ENCODE results near the gene GBP1.
"Not testable (repeated sequence)": the region's sequence is repeated elsewhere in the genome, so short reads cannot be mapped to it uniquely, and the experiment has no call there.

GBP1 gene

GRCh38 chr1:89065079-89065868 is at the start of gene GBP1:
TSS of gene GBP1 (minus strand) at chr1:89065208. CDS start at chr1:89063234, 1,974 bp downstream.
- DNase-seq, result no peak

- no peak for DNase-seq
Measured at GRCh38 chr1:89114662-89115061, 49.7 kb upstream of the GBP1 start.

GRCh38 chr1:89112871-89113613 is 48.0 kb upstream of the GBP1 start:
- no peak for DNase-seq

DNA sequence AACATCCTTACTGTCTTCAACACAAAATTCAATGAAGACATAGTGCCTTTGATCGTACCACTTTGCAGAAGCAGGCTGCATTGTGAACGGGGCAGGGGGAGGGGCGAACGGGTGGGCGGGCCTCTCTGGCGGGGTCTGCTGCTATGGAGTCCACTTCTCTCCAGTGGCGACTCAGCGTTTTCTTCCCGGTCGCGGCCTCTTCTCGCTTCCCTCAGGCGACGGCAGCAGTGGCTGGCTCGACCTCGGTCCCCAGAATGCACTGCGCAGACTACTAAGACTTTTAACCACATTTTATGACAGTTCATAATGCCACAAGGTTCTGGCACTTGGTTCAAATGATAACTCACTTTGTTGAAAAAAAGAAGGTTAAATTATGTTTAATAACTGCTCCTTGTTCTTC is 39.7 kb upstream of the GBP1 start:
- no peak for DNase-seq

GRCh38 chr1:89104147-89104546 is 39.1 kb upstream of the GBP1 start:
- no peak for DNase-seq

GRCh38 chr1:89102021-89102420 is 37.0 kb upstream of the GBP1 start:
- DNase-seq, result no peak

DNA sequence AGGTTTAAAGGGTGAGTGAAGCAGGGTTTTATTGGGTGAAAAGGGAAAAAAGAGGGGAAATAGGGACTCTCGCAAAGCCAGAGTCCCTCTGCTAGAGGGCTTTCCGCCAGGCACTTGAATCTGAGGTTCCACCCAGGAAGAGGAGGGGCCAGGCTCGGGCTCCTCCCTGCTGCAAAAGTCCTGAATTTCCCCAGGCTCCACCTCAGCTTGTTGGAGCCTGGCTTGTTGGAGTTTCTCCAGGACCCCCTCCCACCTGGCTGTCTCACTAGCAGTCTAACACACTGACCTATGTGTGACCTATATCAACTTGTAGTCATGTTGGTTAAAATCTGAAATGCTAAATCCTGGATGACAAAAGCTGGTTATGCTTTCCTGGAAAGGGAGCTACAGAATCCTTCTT is 35.4 kb upstream of the GBP1 start:
- DNase-seq, result no peak

DNA sequence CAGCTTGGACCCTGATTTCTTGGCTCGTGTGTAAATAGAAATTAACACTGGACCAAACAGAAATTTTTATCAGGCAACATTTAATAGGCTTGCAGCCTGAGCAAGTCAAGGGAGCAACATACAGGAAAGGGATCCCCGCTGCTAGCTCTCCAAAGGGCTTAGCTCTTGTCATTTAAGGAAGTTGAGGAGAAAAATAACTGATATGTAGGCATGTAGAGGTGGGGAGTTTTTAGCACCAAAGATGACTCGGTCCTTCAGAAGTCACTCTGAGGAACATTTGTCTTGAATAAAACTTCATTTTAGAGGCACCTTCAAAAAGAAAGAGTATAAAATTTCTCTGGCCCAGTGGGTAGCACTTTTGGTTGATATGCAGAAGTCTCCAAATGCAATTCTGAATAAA is 33.8 kb upstream of the GBP1 start:
- DNase-seq, result no peak

DNA sequence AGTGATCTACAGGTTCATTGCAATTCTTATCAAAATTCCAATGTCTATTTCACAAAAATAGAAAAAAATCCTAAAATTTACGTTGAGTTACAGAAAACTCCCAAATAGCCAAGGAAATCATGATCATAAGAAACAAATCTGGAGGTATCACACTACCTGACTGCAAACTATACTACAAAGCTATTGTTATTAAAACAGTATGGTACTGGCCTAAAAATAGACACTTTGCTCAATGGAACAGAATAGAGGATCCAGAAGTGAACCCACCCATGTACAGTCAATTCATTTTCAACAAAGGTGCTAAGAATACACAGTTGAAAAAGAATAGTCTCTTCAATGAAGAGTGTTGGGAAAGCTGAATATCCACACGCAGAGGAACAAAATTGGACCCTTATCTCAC is 30.7 kb upstream of the GBP1 start:
- no peak for DNase-seq

- DNase-seq, result no peak
Measured at GRCh38 chr1:89089962-89090361, 25.0 kb upstream of the GBP1 start.

DNA sequence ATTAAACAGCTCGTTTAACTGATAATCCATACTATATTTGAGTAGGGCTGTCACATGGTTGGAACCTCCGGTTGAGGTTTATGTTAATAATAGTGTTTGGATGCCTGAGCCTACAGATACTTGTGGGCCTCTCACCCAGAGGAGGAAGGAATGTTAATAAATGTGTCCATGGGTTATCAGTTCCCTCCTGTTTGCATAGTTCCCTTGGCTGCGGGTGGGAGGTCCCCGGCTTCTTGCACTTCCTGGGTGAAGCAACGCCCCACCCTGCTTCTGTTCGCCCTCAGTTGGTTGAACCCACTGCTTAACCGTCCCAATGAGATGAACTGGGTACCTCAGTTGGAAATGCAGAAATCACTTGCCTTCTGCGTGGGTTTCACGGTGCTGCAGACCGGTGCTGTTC is 23.6 kb upstream of the GBP1 start:
- DNase-seq, result no peak

DNA sequence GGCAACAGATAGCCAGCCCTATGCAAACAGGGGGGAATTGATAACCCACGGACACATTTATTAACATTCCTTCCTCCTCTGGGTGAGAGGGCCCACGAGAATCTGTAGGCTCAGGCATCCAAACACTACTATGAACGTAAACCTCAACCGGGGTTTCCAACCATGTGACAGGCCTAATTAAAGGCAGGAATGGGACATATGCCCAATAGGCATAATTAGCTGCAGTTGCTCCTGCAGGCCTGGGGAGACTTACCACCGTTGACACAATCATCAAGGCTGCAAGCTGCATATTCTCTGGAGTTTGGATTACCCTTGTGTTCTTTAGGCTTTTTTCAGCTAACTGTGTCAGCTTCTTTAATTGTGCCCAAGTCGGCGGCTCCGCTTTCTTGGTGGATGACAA is 22.2 kb upstream of the GBP1 start:
- no peak for DNase-seq

DNA sequence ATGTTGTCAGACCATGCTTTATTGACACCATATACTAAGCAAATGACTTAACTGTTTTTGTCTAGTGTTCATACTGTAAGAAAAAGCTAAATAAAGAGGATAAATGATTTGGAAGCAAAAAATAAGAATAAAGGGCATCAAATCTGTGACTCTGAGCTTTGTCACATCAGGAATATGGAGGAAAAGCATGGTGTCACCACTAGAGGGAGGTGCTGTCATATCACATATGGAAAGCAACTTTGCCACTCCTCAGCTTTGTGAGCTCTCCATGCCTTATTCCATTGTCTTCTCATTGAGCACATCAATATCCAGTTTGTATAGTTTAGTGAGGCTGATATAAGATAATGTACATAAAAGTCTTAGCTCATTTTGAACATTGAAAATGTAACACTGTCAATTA is 20.8 kb upstream of the GBP1 start:
- DNase-seq, result peak; percentile 37

- DNase-seq, result no peak
Measured at GRCh38 chr1:89081005-89081404, 16.0 kb upstream of the GBP1 start.

DNA sequence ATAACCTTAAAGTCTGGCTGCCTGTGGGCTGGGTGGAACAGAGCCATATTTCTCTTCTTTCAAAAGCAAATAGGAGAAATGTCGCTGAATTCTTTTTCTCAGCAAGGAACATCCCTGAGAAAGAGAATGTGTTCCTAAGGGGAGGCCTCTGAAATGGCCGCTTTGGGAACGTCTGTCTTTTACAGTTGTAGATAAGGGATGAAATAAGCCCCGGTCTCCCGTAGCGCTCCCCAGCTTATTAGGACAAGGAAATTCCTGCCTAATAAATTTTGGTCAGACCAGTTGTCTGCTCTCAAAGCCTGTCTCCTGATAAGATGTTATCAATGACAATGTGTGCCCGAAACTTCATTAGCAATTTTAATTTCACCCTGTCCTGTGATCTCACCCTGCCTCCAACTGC is 15.1 kb upstream of the GBP1 start:
- not testable (repeated sequence) for DNase-seq

- not testable (repeated sequence) for DNase-seq
Measured at GRCh38 chr1:89072466-89073065, 7.6 kb upstream of the GBP1 start.

- DNase-seq, result no peak
Measured at GRCh38 chr1:89070509-89070908, 5.5 kb upstream of the GBP1 start.

GRCh38 chr1:89069951-89070350 is 4.9 kb upstream of the GBP1 start:
- DNase-seq, result no peak

DNA sequence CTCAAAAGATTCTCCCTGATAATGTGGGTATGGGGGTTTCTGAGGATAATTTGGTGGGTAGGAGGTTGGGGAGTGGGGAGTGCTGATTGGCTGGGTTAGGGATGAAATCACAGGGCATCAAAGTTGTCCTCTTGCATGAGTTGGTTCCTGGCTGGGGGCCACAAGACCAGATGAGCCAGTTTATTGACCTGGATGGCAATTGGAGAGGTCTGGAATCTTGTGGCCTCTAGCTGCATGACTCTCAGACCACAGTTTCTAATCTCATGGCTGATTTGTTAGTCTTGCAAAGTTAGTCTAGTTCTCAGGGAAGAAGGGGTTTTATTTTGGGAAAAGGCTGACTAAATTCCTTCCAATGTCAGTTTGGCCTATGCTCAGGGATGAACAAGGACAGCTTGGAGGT is 3.3 kb upstream of the GBP1 start:
- no peak for DNase-seq

- no peak for DNase-seq
Measured at GRCh38 chr1:89064632-89065031, 376 bp downstream of the GBP1 start.

- no peak for DNase-seq
Measured at GRCh38 chr1:89063094-89063493, 1.9 kb downstream of the GBP1 start.

- DNase-seq, result no peak
Measured at GRCh38 chr1:89060091-89060490, 4.9 kb downstream of the GBP1 start.

DNA sequence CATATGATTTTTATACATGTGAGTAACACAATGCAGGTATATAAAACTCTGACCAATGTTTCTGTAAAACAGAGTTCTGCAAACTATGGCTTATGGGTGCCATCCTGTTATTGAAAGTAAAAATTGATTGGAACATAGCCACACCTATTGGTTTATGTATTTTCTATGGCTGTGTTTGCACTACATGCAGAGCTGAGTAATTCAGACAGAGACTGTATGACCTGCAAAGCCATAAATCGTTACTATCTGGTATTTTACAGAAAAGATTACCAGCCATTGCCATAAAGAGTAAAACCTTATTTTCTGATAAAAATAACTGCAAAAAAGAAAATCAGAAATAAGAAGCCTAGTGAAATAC is 13.1 kb downstream of the GBP1 start:
- no peak for DNase-seq

DNA sequence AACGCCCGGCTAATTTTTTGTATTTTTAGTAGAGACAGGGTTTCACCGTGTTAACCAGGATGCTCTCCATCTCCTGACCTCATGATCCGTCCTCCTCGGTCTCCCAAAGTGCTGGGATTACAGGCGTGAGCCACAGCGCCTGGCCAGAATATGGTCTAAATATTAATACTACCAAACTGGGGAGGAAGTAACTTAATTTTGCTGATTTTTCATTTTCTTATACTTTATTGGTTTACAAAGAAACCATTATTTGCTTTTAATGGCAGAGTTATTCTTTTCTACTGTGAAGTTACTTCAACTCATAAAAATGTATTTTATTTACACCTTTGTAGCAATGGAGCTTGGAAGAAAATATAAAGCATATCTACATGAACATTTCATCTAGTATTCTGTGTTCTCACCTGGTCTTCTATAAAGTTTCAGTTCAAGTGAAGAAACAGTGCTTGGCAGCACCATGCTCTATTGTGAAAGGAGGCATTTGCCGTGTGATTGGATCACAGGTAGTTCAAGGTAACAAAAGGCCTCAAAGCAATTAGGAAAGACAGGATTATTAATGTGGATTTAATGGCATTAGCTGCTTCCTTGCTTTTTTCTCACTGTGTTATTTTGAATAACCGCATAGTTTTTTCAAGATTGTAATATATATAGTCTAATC is 13.6 kb downstream of the GBP1 start:
- DNase-seq, result no peak
